GM12874 (cell line): Measurements from ENCODE around the gene NISCH.

ENCODE experiments used
- TF ChIP-seq, protein P1 (sequence below): IDR thresholded peaks from 2 replicates; pipeline ENCODE4 v1.5.1; 2011; ENCODE audit warnings: low read depth, mild to moderate bottlenecking, control low read depth, low read length, moderate library complexity; ENCODE audit not compliant: insufficient read depth

The NISCH gene

DNA sequence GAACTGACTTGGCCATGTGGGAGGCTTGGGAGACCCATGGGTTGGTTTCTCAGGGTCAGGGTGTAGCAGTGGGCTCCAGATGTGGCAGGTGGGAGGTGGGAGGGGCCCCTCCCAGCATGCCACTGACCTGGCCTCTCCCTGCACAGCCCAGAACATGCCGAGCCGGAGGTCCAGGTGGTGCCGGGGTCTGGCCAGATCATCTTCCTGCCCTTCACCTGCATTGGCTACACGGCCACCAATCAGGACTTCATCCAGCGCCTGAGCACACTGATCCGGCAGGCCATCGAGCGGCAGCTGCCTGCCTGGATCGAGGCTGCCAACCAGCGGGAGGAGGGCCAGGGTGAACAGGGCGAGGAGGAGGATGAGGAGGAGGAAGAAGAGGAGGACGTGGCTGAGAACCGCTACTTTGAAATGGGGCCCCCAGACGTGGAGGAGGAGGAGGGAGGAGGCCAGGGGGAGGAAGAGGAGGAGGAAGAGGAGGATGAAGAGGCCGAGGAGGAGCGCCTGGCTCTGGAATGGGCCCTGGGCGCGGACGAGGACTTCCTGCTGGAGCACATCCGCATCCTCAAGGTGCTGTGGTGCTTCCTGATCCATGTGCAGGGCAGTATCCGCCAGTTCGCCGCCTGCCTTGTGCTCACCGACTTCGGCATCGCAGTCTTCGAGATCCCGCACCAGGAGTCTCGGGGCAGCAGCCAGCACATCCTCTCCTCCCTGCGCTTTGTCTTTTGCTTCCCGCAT lies 31.8 kb downstream of the NISCH start:
- TF ChIP-seq, protein P1, sequence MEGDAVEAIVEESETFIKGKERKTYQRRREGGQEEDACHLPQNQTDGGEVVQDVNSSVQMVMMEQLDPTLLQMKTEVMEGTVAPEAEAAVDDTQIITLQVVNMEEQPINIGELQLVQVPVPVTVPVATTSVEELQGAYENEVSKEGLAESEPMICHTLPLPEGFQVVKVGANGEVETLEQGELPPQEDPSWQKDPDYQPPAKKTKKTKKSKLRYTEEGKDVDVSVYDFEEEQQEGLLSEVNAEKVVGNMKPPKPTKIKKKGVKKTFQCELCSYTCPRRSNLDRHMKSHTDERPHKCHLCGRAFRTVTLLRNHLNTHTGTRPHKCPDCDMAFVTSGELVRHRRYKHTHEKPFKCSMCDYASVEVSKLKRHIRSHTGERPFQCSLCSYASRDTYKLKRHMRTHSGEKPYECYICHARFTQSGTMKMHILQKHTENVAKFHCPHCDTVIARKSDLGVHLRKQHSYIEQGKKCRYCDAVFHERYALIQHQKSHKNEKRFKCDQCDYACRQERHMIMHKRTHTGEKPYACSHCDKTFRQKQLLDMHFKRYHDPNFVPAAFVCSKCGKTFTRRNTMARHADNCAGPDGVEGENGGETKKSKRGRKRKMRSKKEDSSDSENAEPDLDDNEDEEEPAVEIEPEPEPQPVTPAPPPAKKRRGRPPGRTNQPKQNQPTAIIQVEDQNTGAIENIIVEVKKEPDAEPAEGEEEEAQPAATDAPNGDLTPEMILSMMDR: no peak

DNA sequence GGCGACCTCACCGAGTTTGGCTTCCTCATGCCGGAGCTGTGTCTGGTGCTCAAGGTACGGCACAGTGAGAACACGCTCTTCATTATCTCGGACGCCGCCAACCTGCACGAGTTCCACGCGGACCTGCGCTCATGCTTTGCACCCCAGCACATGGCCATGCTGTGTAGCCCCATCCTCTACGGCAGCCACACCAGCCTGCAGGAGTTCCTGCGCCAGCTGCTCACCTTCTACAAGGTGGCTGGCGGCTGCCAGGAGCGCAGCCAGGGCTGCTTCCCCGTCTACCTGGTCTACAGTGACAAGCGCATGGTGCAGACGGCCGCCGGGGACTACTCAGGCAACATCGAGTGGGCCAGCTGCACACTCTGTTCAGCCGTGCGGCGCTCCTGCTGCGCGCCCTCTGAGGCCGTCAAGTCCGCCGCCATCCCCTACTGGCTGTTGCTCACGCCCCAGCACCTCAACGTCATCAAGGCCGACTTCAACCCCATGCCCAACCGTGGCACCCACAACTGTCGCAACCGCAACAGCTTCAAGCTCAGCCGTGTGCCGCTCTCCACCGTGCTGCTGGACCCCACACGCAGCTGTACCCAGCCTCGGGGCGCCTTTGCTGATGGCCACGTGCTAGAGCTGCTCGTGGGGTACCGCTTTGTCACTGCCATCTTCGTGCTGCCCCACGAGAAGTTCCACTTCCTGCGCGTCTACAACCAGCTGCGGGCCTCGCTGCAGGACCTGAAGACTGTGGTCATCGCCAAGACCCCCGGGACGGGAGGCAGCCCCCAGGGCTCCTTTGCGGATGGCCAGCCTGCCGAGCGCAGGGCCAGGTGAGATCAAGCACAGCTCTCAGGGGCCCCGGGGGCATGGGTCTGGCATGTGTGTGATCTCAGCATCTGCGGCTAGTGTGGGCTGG lies 32.6 kb downstream of the NISCH start:
- TF ChIP-seq, protein P1: no peak

DNA sequence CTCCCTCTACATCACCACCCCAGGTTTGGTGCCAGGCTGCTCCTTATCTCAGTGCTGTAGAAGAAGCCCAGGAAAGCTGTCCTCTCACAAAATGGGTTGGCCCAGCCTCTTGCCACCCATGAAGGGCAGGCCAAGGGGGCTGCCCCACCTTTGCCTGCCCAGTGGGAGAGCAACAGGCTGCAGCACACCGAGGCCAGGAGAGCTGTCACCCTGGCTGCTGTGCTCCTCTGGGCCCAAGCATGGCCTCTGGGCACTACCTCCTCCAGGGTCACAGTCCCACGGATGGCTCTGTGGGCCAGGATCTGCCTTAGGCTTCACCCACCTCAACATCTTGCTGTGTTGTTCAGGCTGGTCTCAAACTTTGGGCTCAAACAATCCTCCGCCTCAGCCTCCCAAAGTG lies 33.3 kb downstream of the NISCH start:
- TF ChIP-seq, protein P1: no peak

DNA sequence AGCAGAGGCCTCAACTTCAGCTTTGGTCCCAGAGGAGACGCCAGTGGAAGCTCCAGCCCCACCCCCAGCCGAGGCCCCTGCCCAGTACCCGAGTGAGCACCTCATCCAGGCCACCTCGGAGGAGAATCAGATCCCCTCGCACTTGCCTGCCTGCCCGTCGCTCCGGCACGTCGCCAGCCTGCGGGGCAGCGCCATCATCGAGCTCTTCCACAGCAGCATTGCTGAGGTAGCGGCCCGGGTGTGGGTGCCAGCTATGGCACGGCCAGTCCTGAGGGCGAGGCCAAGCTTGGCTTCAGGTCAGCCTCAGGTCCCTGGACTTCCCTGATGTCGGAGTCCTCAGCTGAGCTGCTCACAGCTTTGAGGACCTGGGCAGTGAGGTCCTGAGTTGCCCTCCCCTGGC lies 34.0 kb downstream of the NISCH start:
- TF ChIP-seq, protein P1: no peak

DNA sequence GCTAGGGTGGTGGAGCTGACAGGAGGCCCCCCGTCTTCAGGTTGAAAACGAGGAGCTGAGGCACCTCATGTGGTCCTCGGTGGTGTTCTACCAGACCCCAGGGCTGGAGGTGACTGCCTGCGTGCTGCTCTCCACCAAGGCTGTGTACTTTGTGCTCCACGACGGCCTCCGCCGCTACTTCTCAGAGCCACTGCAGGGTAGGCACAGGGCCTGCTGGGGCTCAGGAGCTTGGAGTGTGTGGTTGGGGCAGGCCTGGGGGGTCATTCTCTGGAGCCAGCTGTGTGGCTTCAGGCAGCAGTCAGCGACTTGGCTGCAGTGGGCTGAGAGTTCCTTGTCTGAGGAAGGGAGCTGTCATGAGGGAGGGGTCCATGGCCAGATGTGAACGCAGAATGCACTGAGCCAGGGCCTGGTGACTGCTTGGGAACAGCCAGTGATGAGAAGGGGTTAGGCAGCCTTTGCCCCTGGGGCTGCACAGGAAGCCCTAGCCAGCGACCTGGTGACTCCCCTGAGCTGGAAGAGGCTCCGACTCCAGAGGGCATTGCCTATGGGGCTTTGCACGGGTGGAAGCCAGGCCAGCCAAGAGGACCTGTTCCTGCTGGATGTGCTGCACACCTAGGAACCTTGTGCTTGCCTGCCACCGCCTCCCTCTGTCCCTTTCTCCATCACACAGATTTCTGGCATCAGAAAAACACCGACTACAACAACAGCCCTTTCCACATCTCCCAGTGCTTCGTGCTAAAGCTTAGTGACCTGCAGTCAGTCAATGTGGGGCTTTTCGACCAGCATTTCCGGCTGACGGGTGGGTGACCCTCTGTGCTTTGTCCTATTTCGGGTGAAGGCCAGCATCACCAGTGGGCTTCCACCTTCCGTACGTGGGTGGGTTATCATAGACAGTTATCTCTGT lies 34.9 kb downstream of the NISCH start:
- TF ChIP-seq, protein P1: no peak

DNA sequence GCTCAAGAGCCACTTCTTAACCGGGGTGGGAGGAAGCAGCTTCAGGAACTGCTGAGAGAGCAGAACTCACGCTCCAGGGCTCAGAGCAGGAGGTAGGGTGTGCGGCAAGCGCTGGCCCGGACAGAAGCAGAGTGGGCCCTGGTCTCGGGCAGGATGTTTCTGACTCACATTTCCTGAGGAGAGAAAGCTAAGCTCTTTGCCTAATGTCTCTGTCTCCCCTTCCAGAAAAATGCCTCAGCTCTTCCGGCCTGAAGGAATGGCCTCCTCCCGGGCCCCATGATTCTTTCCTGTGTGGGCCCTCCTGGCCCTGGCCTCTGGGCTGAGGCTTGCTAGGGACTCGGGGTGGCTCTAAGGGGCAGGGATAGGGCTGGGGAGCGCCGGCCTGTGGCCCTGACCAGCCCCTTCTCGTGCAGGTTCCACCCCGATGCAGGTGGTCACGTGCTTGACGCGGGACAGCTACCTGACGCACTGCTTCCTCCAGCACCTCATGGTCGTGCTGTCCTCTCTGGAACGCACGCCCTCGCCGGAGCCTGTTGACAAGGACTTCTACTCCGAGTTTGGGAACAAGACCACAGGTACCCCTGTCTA lies 35.6 kb downstream of the NISCH start:
- TF ChIP-seq, protein P1: no peak
